Measurements from ENCODE around the gene CFAP65. TPM values are rescaled to one million over a fixed set of nuclear protein-coding genes. Genes with fewer than 3 reads are reported as not detected.

The CFAP65 gene
- total RNA-seq, 6 donors from 2014 or later, result 0.26 to 18.7 (median 10.7) TPM

- H3K4me1 ChIP-seq, result peaks cover 0 to 10% (median 7%) of the 10 kb centered on the region in 4 donors
- ATAC-seq (ENCODE audit: low FRiP score in 2 of 2) (no peak), DNase-seq (no peak)
- WGBS, 2 donors, result 84 to 89% methylated on average over 9 of the region's 9 CpGs
- no peak overlapping the region for H3K4me3 ChIP-seq
- H3K27ac ChIP-seq, result no peak overlapping the region
- peaks cover 0 to 35% (median 17%) of the 10 kb centered on the region in 4 donors for H3K36me3 ChIP-seq
- no peaks in the 10 kb centered on the region for H3K9me3 ChIP-seq
- no peak for TF ChIP-seq POLR2A (IDR thresholded peaks at IDR 0.05)
- no peak for TF ChIP-seq POLR2AphosphoS5 (IDR thresholded peaks at IDR 0.05)
- no peak for TF ChIP-seq CTCF (IDR thresholded peaks at IDR 0.05)
- TF ChIP-seq EP300 (IDR thresholded peaks at IDR 0.05), result no peak
- no peaks in the 10 kb centered on the region for H3K27me3 ChIP-seq
Observed at GRCh38 chr2:219072741-219073250, 31.5 kb upstream of the CFAP65 start.

GRCh38 chr2:219071131-219071816, 30.0 kb upstream of the CFAP65 start:
- 57 to 58% methylated on average over 6 of the region's 6 CpGs for WGBS, 2 donors
- peaks cover 0 to 10% (median 7%) of the 10 kb centered on the region in 4 donors for H3K4me1 ChIP-seq
- H3K36me3 ChIP-seq, result peaks cover 0 to 20% (median 12%) of the 10 kb centered on the region in 4 donors
- no peaks in the 10 kb centered on the region for H3K27me3 ChIP-seq
- peak overlapping the region in 1 of 4 donors; percentile 14 for H3K27ac ChIP-seq
- H3K9me3 ChIP-seq, result no peaks in the 10 kb centered on the region
- DNase-seq (no peak), ATAC-seq (ENCODE audit: low FRiP score in 2 of 2) (no peak)
- no peak overlapping the region for H3K4me3 ChIP-seq
- TF ChIP-seq POLR2AphosphoS5 (IDR thresholded peaks at IDR 0.05), result no peak
- TF ChIP-seq CTCF (IDR thresholded peaks at IDR 0.05), result no peak
- no peak for TF ChIP-seq EP300 (IDR thresholded peaks at IDR 0.05)
- no peak for TF ChIP-seq POLR2A (IDR thresholded peaks at IDR 0.05)

GRCh38 chr2:219065484-219065883, 24.2 kb upstream of the CFAP65 start:
- no peak overlapping the region for H3K27ac ChIP-seq
- TF ChIP-seq EP300 (IDR thresholded peaks at IDR 0.05), result no peak
- no peak for TF ChIP-seq CTCF (IDR thresholded peaks at IDR 0.05)
- TF ChIP-seq POLR2A (IDR thresholded peaks at IDR 0.05), result no peak
- no peak for TF ChIP-seq POLR2AphosphoS5 (IDR thresholded peaks at IDR 0.05)
- H3K4me3 ChIP-seq, result no peak overlapping the region
- WGBS, 2 donors, result 67 to 71% methylated on average over 1 of the region's 1 CpG
- ATAC-seq (ENCODE audit: low FRiP score in 2 of 2) (no peak), DNase-seq (no peak)
- no peaks in the 10 kb centered on the region for H3K36me3 ChIP-seq
- peaks cover 0 to 8% (median 6%) of the 10 kb centered on the region in 4 donors for H3K27me3 ChIP-seq
- no peaks in the 10 kb centered on the region for H3K9me3 ChIP-seq
- H3K4me1 ChIP-seq, result peaks cover 0 to 10% (median 6%) of the 10 kb centered on the region in 4 donors

GRCh38 chr2:219062081-219062480, 20.8 kb upstream of the CFAP65 start:
- Histone ChIP-seq H3K36me3 (no peaks in the 10 kb centered on the region), H3K9me3 (no peaks in the 10 kb centered on the region), H3K4me3 (no peak overlapping the region), H3K27me3 (peaks cover 0 to 39% (median 17%) of the 10 kb centered on the region in 4 donors), H3K4me1 (peaks cover 29 to 43% (median 36%) of the 10 kb centered on the region in 4 donors), H3K27ac (no peak overlapping the region)
- TF ChIP-seq POLR2AphosphoS5 (IDR thresholded peaks at IDR 0.05), result no peak
- TF ChIP-seq EP300 (IDR thresholded peaks at IDR 0.05), result no peak
- TF ChIP-seq CTCF (IDR thresholded peaks at IDR 0.05), result no peak
- TF ChIP-seq POLR2A (IDR thresholded peaks at IDR 0.05), result no peak
- WGBS, 2 donors, result 67 to 71% methylated on average over 6 of the region's 6 CpGs
- DNase-seq (no peak), ATAC-seq (ENCODE audit: low FRiP score in 2 of 2) (no peak)

All from upper lobe of left lung (tissue), 6 donors.